Measurements from ENCODE around the gene WDR5. TPM values are rescaled to one million over a fixed set of nuclear protein-coding genes. Genes with fewer than 3 reads are reported as not detected.

WDR5 gene
- total and polyA plus RNA-seq, 2 of the 13 experiments (the other 11 are each of a cell fraction or from before 2014, with no cell fraction given), result 34.3 TPM

DNA sequence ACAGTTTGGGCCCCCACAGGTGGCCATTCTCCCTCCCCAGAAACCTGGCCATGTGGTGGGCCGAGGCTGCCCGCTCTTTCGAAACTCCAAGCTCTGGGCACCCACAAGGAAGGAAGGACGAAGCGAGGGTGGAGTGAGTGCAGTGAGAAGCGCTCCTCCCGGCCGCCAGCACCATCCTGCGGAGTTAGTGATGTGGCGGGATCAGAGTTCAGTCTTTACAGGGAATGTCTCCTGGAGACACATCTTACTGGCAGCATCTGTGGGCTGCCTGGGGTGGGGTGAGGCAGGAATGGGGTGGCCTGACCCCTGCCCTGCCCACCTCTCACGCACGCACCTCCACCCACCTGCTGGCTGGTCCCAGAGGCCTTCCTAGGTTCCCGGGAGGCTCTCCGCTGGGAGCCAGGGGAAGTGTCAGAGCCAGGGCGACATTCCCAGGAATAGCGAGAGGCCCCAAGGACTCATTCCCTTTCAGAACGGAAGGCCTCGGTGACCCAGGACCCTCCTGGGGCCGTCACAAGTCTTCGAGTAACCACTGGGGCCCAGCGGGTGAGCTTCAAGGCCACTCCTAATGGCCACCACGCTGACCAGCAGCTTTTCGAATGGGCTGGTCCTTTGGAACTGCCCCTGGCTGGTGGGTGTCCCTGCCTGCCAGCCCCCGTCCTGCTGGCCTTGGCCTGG, 34.0 kb downstream of the WDR5 start (continued):
- TF ChIP-seq FUBP1 (CRISPR knock-in tag; IDR thresholded peaks at IDR 0.05; ENCODE audit: borderline replicate concordance) (no peak), TOE1 (CRISPR knock-in tag; IDR thresholded peaks at IDR 0.05) (no peak), RFX3 (CRISPR knock-in tag; IDR thresholded peaks at IDR 0.05) (no peak), IRF2 (CRISPR knock-in tag; IDR thresholded peaks at IDR 0.05) (peak; percentile 25; the same call in 1 of the 2 replicates), ZNF276 (CRISPR knock-in tag; IDR thresholded peaks at IDR 0.05; ENCODE audit: low read depth) (no peak), ARHGAP35 (CRISPR knock-in tag; IDR thresholded peaks at IDR 0.05; ENCODE audit: borderline replicate concordance) (0 out of 2 replicates have a peak, but pooled peaks have one; percentile 49), TOPORS (CRISPR knock-in tag; IDR thresholded peaks at IDR 0.05) (no peak), ZNF607 (CRISPR knock-in tag; IDR thresholded peaks at IDR 0.05; ENCODE audit: borderline replicate concordance) (no peak), ZBTB1 (CRISPR knock-in tag; IDR thresholded peaks at IDR 0.05; ENCODE audit: borderline replicate concordance) (no peak), SMAD3 (CRISPR knock-in tag; IDR thresholded peaks at IDR 0.05) (no peak), ZNF235 (CRISPR knock-in tag; IDR thresholded peaks at IDR 0.05; ENCODE audit: borderline replicate concordance) (no peak), ZNF749 (CRISPR knock-in tag; IDR thresholded peaks at IDR 0.05; ENCODE audit: borderline replicate concordance) (no peak), FOSL2 (CRISPR knock-in tag; IDR thresholded peaks at IDR 0.05) (peak; percentile 4; the same call in 1 of the 2 replicates), FLYWCH1 (CRISPR knock-in tag; IDR thresholded peaks at IDR 0.05) (no peak), ZNF382 (CRISPR knock-in tag; IDR thresholded peaks at IDR 0.05; ENCODE audit: borderline replicate concordance) (no peak), TFE3 (CRISPR knock-in tag; IDR thresholded peaks at IDR 0.05) (0 out of 2 replicates have a peak, but pooled peaks have one; percentile 24), NONO (IDR thresholded peaks at IDR 0.05) (no peak), NONO (CRISPR knock-in tag; conservative IDR thresholded peaks at IDR 0.05) (peak; percentile 43; the same call in 1 of the 2 replicates), ZNF234 (CRISPR knock-in tag; conservative IDR thresholded peaks at IDR 0.05) (no peak)
- TF ChIP-seq, protein P1, sequence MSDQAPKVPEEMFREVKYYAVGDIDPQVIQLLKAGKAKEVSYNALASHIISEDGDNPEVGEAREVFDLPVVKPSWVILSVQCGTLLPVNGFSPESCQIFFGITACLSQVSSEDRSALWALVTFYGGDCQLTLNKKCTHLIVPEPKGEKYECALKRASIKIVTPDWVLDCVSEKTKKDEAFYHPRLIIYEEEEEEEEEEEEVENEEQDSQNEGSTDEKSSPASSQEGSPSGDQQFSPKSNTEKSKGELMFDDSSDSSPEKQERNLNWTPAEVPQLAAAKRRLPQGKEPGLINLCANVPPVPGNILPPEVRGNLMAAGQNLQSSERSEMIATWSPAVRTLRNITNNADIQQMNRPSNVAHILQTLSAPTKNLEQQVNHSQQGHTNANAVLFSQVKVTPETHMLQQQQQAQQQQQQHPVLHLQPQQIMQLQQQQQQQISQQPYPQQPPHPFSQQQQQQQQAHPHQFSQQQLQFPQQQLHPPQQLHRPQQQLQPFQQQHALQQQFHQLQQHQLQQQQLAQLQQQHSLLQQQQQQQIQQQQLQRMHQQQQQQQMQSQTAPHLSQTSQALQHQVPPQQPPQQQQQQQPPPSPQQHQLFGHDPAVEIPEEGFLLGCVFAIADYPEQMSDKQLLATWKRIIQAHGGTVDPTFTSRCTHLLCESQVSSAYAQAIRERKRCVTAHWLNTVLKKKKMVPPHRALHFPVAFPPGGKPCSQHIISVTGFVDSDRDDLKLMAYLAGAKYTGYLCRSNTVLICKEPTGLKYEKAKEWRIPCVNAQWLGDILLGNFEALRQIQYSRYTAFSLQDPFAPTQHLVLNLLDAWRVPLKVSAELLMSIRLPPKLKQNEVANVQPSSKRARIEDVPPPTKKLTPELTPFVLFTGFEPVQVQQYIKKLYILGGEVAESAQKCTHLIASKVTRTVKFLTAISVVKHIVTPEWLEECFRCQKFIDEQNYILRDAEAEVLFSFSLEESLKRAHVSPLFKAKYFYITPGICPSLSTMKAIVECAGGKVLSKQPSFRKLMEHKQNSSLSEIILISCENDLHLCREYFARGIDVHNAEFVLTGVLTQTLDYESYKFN (CRISPR knock-in tag; conservative IDR thresholded peaks at IDR 0.05), result no peak; the same call in 1 of the 2 replicates
